NCI-H774 (cell line): ENCODE measurements around the gene KPNB1.

Experiments used
- DNase-seq: peaks from one replicate; lab custom pipeline; 2025; lab: John Stamatoyannopoulos, UW

KPNB1 gene

DNA sequence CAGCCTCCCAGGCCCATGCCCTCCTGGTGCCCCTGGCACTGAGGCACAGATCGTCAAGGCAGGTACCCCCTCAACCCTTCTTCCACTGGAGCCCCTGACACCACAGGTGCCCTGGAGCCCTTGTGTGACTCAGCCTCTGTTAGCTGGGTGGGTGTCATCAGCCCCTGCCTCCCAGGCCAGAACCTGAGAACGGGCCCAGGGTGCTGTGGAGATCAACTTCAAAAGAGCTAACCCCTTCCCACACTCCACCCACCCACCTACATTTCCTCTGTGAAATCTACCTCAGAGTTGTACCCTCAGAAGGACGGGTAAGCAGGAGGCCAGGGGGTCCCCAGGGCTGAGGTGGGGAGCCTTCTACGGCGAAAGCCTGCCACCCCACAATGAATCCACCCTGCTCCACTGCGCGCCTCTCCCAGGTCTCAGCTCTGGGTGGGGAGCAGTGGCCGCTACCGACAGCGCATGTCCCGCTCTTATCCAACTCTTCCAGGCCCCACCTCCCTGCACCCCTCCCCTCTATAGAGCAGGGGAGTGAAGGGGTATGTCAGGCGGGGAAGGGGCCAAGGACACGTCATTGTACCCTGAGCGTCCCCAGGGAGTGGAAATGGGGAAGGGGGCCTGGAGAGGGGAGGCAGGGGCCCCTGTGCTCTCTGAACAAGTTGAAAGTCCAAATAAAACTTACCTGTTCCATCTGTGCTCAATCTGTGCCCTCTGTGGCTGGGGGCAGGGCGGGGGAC lies 61.8 kb downstream of the KPNB1 start:
- no peak for DNase-seq

DNA sequence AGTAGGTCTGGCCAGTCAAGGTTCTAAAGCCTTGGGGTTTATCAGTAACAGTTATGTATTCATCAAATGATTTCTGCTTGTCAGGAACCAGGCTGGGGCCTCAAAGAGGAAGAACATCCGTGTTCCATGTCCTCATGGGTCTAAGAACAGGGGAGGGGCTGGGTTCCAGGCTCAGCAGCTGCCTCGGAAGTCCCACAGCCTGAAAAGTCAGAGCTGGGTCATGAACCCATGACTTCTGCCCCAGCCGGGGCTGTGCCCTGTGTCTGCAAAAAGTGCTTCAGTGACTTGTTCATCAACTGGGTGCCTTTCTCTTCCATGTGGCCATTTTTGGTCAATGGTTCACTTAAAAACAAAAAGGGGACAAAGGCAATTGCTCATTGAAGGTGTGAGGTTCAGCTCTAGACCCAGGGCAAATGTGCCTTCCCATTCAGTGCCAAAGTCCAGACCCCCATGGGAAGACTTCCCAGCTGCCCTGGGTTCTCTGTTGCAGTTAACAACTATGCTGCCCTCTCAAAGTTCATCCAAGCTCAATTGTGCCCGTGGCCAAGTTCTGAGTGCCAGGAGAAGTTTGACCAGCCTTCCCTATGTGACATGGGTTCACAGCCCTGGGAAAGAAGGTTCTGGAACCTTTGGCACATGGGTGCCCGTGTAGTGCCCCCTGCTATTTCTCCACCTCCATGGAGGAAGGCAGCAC lies 62.8 kb downstream of the KPNB1 start:
- DNase-seq: no peak

GRCh38 chr17:47713980-47714700 lies 64.4 kb downstream of the KPNB1 start:
- no peak for DNase-seq

- no peak for DNase-seq
Measured at GRCh38 chr17:47714773-47715396, 65.2 kb downstream of the KPNB1 start.

DNA sequence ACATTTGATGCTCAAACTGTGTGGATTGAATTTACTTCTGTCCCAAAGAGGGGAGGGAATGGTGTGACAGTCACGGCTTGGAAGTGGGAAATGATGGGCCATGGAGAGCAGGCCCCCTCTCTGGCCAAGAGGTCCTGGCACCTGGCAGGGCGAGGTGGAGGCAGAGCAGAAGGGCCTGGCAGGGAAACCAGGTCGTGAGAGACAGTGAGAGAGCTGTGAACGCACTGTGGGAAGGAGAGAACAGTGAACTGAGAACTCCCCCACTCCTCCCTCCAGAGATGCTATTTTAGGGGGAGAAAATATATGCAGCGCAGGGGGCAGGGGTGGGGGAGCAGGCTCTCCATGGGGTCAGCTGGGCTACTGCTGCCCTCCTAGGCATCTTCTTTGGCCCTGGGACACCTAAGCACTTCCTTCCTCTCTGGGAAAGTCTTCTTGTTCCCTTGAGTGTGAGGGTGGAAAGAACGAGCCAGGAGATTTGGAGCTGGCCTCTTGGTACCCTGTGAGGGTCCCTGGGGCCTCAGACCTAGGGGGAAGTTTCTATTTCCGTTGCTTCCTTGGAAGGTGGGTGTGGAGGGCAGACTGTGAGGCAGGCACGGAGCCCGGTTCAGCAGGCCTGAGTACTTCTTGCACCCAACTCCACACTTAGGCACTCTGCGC lies 66.1 kb downstream of the KPNB1 start:
- DNase-seq: no peak

DNA sequence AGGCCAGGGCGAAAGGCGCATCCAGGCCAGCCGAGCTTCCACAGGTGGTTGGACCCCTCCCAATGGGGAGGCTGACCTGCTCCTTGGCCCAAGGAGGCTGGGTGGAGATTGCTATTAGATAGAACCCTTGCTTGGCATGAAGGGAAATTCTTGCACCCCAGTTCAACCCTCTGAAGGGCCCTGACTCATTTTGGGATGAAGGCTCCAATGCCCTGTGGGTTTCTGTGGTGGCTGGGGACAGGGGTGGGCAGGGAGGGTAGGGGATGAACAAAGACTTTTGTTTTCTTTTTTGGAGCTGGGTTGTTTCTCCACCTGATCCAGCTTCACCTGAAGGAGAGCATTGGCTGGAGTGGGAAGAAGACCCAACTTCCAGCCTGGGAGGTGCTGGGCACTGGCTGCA lies 66.7 kb downstream of the KPNB1 start:
- no peak for DNase-seq

DNA sequence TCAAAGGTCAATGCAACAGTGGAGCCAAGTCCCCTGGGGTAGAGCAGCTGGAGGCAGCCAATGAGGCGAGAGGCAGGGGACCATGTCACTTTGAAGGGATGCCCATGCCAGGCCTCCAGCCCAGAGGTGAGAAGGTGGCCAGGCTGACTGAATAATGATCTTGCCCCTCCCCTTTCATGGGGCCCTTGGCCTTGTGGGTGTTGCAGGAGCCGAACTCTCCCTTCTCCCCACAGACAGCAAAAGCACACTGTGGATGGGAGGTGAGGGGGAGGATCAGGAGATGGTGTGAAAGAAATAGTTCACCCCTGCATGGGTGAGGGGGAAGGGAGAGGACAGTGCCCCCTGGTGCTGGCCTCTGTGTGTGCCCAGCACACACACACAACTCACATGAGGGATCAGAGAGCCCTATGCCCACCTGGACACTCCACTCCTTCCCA lies 67.6 kb downstream of the KPNB1 start:
- DNase-seq: no peak

DNA sequence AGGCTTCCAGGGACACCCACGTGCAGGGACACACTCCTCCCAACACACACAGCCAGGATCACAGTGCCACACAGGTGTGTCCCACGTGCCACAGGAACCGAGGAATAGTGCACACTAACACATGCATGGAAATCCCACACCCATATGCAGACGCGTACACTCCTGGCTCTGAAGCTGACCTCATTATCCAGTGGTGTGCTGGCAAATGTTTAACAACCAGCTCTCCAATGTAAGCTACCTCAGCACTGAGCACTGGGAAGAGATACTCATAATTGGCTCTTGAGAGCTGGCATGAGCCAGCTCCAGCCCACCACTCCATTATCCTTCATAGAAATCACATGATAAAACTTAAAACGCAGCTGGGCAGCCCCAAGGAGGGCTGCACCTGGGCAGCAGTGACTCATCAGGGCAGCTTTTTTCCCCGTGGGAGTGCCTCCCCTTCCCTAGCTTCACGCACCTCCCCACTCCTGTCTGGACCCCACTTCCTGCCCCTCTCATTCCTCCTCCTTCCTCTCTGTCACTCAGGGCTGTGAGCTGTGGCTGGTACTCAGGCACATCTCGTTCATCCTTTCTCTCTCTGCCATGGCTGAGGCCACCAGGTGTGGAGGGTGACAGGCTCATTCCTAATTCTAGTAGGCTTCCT lies 68.4 kb downstream of the KPNB1 start:
- DNase-seq: no peak

GRCh38 chr17:47718634-47719405 lies 69.1 kb downstream of the KPNB1 start:
- DNase-seq: no peak

- no peak for DNase-seq
Measured at GRCh38 chr17:47719411-47720152, 69.9 kb downstream of the KPNB1 start.

- DNase-seq: no peak
Measured at GRCh38 chr17:47720196-47720595, 70.5 kb downstream of the KPNB1 start.

GRCh38 chr17:47720754-47721533 lies 71.2 kb downstream of the KPNB1 start:
- no peak for DNase-seq

DNA sequence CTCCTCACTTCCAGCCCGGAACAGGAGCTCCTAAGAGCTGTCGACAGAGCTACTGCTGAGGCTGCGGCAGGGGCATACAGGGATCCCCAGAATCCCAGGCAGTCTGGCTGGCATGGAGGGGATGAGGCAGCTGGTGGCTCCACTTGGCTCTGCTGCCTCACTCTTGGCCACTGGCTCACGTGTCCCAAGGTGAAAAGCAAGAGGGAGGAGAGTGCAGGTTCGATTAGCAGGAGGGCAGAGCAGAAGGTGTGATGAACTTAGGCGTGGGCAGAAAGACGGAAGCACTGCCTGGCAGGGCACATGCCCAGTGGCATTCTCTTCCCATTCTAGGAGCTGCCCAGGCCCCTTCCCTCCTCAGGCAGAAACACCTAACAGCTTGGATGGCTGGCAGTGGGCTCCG lies 72.0 kb downstream of the KPNB1 start:
- no peak for DNase-seq

- no peak for DNase-seq
Measured at GRCh38 chr17:47724705-47725104, 75.0 kb downstream of the KPNB1 start.

DNA sequence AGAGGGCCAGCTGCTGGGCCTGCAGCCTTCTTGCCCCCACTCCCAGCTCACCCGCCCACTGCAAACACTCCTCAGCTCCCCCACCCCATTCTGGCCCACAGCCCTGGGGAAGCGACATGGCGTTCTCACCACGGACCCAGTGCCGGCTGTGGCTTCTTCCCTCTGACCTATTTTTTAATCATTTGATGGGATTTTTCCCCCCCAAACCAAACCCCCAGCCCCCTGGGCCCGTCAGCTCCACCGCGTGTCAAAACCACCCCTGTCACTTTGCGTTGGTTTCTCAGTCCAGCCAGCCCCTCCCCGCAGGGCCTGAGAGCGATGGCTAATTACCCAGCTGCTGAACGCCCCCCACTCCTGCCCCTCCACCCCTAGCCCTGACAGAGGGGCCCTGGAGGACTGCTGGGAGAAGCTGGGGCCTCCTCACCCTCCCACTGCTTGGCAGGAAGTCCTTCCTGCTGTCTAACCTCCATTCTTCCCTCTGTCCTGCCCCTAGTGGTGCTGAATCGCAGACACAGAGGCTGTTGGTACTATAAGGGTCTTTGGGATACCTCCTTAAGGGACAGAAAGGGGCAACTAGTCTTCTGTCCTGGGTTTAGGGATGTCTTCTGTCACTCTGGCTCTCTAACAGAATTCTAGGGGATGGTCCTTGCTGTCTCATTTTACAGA lies 75.9 kb downstream of the KPNB1 start:
- no peak for DNase-seq

DNA sequence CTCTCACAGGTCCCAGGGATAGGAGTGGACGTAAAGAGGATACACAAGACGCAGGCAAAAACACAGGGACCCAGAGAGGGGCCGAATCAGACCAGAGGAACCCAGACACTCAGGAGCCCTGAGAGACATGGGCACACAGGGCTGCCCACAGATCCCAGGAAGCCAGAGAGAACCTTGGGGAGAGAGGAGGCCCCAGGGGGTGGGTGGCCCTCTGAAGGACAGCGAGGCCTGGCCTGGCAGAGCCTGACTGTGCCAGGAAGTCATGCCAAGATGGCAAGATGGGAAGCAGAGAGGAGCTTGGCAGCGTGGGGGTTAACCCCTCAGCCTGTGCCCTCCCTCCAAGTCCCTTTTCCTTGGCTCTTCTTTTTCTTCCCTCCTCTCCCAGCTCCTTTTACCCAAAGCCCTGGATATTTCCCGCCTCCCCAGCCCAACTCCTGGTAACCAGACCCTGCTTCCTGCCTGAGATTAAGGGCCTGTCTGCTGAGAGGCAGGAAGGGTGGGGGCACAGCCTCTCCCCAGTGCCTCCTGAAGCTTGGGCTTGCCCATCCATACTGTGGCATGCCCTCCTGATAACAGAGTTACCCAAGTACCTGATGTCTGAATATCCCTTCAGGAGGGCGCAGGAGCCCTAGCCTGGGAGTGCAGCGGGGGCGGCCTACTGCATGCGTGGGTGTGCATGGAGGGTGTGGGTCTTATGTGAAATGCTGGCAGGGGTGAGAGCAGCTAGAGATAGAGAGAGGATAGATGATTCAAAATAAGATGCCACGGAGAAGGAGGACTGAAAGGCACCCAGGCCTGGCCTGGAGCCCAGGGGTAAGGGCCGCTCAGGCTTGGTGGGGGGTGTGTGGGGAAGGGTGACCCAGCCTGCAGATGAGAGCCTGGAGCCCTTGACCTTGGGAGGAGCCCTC lies 77.3 kb downstream of the KPNB1 start:
- no peak for DNase-seq

- no peak for DNase-seq
Measured at GRCh38 chr17:47727704-47728036, 78.0 kb downstream of the KPNB1 start.
